Mucosa of gallbladder (tissue), 1 donor: Measurements from ENCODE around the gene GPR119. TPM values are rescaled to one million over a fixed set of nuclear protein-coding genes. Genes with fewer than 3 reads are reported as not detected.
A peak's percentile ranks its signal among the peaks of the same experiment; 100 is the strongest.
"Not testable (repeated sequence)": the region's sequence is repeated elsewhere in the genome, so short reads cannot be mapped to it uniquely, and the experiment has no call there.

Experiments used
- DNase-seq: peaks from one replicate; pipeline ENCODE4 v3.0.0-alpha.2; 2020; ENCODE audit warnings: low spot score
- total RNA-seq: library from RNA; stranded (reverse); gene quantifications from one replicate; pipeline ENCODE4 v1.2.1, GENCODE V29; 2021
- donor health status: DM: no; HTN: no; CAD: no.

Gene GPR119
- total RNA-seq, 1 donor from 2014 or later: not detected

DNA sequence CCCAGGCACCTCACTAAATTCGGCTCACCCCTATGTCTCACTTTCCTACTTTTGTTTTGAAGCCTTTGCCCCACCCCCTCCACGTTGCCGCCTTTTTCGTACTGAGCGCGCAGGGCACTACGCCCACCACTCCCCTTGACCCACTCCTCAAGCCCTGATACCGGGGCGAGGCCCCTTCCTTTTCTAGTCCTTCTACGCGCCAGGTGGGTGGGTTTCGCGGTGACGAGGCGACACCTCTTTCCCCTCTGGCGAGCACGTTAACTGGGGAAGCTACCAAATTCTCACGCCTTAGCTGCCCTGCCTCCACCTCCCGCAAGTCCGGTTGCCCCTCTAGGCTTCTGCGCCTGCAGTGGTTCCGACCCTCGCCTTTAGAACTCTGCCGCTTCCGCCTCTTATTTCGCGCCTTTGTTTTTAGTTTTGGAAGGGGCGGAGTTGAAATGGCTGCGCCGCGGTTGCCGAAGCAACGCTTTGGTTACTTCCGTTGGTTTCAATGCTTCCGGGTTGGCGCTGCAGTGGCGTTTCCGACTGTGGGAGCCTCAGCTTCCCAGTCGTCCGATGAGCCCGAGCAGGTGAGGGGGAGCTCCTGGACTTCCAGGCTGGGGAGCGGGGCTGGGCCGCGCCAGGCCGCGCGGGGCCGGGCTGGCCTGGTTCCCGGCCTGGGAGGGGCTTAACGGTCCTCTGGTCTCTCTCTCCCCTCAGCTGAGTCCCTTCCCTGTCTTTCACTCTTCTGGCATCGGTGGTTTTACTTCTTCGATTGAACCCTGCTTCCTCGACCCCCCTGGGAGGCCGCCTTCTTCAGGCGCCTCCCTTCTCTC, 45.9 kb downstream of the GPR119 start, which contains the start of gene SLC25A14:
Gene SLC25A14, plus strand, starts transcription at position 512 of the 815 bp plus-strand sequence. CDS start 360 bp downstream, outside the sequence.
- peak; percentile 76 for DNase-seq

- not testable (repeated sequence) for DNase-seq
These were observed 46.6 kb downstream of the GPR119 start for GRCh38 chrX:130338869-130339268.

- no peak for DNase-seq
These were observed 48.9 kb downstream of the GPR119 start for GRCh38 chrX:130336531-130336930.

Other genes with a start within 250 kb of the GPR119 start
- gene AIFM1, start 219.8 kb downstream of the GPR119 start, total RNA-seq: 41.3 TPM
- gene RAB33A, start 213.7 kb downstream of the GPR119 start, total RNA-seq: 1.2 TPM
- 3.8 TPM for gene ZNF280C, start 116.8 kb downstream of the GPR119 start, total RNA-seq
- 10.6 TPM for gene SLC25A14, start 45.8 kb downstream of the GPR119 start, total RNA-seq
- 14.4 TPM for gene RBMX2, start 16.3 kb upstream of the GPR119 start, total RNA-seq